Tibial nerve (tissue), 4 donors: Measurements from ENCODE around the gene SLC6A2.

Source experiments
- CTCF ChIP-seq, 5 experiments: fragments of 200-600 bp in 3 of 5; fragments of 450-650 bp in 2 of 5; sonication (generic) in 3 of 5; IDR thresholded peaks; one replicate each; pipeline ENCODE4 v1.5.1; 2016 to 2019; ENCODE audit warnings: antibody characterized with exemption in 5 of 5, mild to moderate bottlenecking in 3 of 5, moderate library complexity in 2 of 5
- EP300 ChIP-seq, 2 donors: sonication (generic); formaldehyde crosslinking; IDR thresholded peaks; one replicate each; pipeline ENCODE4 v1.6.1; 2017; ENCODE audit warnings: antibody characterized with exemption in 2 of 2, mild to moderate bottlenecking in 1 of 2

- TF ChIP-seq CTCF (IDR thresholded peaks at IDR 0.05) (no peak), EP300 (IDR thresholded peaks at IDR 0.05) (no peak)
These were observed 12.0 kb downstream of the SLC6A2 start for GRCh38 chr16:55667753-55668152.
